ENCODE results near the gene BUD13.
"Not testable (repeated sequence)": the region's sequence is repeated elsewhere in the genome, so short reads cannot be mapped to it uniquely, and the experiment has no call there.

The BUD13 gene, protein sequence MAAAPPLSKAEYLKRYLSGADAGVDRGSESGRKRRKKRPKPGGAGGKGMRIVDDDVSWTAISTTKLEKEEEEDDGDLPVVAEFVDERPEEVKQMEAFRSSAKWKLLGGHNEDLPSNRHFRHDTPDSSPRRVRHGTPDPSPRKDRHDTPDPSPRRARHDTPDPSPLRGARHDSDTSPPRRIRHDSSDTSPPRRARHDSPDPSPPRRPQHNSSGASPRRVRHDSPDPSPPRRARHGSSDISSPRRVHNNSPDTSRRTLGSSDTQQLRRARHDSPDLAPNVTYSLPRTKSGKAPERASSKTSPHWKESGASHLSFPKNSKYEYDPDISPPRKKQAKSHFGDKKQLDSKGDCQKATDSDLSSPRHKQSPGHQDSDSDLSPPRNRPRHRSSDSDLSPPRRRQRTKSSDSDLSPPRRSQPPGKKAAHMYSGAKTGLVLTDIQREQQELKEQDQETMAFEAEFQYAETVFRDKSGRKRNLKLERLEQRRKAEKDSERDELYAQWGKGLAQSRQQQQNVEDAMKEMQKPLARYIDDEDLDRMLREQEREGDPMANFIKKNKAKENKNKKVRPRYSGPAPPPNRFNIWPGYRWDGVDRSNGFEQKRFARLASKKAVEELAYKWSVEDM
- 19.5 to 43.0 (median 38.4) reads per million in 3 experiments for total RNA-seq

DNA sequence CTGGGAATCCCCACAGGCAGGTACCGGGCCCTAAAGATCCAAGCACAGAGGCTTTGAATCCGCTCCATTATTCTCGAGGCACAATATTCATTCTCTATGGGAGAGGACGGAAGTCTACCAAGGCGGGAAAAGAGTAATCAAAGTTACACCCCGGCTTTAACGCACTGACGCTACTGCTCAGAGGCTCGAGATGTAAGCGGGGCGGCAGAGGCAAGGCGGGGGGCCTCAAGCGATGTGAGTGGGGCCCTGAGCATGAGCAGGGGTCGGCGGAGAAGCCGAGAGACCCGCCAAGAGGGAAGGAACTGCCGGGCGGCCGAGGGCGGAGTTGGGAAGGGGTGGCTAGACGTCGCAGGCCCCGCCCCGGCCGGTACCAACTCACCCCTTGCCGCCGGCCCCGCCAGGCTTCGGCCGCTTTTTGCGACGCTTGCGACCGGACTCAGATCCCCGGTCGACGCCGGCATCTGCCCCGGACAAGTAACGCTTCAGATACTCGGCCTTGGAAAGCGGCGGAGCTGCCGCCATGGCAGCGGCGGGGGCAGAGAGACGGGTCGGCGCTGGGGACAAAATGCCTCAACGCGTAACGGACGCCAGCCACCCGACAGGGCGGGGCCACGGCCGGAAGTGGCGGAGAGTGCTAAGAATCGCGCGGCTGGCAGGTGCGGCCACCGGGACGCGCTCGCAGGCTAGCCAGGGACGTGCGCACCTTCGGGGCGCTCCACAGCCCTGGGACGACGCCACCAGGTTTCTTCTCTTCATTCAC lies at the start of gene BUD13:
Gene BUD13, minus strand, starts transcription at position 545 of the 760 bp plus-strand sequence. Its CDS starts 23 bp downstream, at position 522.
- DNase-seq: peak; percentile 92

DNA sequence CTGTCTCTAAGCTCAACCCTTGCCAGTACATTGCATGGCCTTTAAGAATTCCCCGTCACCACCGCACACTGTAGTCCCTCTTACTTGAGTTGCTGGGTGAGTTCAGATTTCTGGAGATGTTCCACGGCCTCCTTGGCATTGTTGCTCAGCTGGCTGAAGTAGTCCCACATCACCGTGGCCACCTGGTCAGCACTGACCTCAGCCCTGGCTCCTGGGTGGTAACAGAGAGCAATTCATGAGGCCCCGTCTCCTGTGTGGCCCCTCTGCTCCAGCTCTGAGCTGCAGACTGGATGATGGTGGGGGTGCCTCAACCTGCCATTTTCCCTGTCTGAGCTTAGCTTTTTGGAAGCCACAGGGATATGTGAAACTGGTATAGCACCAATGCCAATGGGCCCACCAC lies 49.8 kb upstream of the BUD13 start:
- no peak for DNase-seq

DNA sequence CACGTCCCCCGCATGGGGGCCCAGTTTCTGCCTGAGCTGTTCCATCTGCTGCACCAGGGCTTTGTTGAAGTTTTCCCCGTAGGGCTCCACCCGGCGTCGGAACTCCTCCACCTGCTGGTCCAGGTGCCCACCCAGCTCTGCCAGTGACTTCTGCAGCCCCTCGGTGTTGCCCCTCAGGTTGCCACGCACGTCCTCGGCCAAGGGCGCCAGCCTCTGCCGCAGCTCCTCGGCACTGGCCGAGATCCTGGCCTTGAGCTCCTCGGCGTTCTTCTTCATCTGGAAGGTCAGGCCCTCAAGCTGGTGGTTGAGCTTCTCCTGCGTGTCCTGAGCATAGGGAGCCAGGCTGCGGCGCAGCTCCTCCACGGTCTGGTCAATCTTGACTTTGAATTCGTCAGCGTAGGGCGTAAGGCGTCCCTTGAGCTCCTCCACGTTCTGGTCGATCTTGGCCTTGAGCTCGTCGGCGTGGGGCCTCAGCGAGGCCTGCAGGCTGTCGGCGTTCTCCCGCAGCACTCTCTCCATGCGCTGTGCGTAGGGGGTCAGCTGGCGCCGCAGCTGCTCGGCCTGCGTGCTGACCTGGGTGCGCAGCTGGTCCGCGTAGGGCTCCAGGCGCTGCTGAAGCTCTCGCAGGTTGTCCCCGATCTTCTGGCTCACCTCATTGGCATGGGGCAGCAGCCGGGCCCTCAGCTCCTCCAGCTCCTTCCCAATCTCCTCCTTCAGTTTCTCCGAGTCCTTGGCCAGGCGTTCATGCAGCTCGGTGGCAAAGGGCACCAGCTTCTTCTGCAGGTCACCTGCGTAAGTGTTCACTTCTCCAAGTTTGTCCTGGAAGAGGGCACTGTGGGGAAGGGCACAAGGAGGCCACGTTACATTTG lies 48.5 kb upstream of the BUD13 start:
- DNase-seq: no peak

DNA sequence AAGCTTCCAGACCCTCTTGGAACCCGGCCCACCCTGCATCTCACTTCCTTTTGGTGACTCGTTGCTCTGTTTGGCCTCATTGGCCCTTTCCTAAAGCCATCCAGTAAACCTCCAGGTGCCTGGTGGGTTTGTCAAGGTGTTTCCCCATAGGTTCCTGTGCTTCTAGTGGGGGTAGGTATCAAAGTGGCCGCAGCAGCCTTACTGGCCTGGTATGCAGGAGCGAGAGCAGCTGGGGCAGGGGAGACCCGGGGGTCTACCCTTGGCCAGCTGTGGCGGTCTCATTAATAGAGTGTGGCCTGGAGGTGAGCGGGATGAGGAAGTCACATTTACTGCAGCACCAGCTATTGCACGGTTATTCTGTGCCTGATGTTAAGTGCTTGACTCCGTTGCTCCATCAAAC lies 46.3 kb upstream of the BUD13 start:
- DNase-seq: no peak

DNA sequence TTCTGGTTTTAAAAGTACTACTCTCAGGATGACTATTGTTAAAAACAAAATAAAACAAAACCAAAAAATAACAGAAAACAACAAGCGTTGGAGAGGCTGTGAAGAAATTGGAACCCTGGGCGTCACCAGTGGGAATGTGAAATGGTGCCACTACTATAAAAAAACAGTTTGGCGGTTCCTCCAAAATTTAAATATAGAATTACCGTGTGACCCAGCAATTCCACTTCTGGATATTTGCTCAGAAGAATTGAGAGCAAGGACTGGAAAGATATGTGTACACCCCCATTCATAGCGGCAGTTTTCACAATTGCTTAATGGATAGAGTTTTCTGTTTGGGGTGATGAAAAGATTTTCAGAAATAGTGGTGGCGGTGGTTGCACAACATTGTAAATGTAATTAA lies 41.7 kb upstream of the BUD13 start:
- DNase-seq: no peak

DNA sequence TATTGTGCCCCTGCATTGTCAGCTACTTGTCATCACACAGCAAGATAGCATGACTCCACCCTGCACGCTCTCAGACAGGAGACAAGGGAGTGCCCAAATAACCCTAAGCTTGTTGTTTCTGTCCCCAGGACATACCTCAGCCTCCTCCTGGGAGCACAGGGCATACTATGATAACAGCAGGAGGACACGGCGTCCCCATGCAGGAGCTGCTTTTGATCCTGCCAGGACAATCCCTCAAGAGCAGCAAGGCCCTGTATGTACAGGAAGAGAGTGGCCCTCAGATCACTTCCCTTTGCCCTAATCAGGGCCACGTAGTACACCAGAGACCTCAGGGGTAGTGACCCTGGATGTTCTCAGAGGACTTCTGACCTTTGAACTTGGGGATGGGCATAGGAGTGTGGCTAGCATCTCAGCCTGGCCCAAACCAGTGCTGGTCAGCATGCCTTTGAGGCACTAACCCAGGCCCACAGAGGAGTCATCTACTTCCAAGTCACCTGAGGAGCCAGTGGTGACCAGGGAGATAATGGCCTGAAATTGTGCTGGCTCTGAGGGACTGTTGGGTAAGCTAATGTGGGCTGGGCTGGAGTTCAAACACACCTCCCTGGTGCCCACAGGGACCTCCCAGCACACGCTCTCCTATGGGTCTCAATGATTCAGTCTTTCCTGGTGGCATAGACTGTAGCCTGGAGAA lies 41.1 kb upstream of the BUD13 start:
- no peak for DNase-seq

DNA sequence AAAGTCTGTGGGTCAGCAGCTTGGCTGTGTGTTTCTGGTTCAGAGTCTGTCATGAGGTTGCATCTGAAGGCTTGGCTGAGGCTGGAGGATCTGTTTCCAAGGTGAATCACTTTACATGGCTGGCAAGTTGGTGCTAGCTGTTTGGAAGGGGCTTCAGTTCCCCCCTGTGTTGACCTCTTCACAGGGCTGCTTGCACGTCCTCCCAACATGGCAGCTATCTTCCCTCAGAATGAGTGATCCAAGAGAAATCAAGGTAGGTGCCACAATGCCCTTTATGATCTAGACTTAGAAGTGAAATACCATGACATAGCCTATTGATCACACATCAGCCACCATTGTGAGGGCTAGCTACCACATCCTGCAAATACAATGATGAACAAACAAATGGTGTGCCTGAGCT lies 40.4 kb upstream of the BUD13 start:
- no peak for DNase-seq

DNA sequence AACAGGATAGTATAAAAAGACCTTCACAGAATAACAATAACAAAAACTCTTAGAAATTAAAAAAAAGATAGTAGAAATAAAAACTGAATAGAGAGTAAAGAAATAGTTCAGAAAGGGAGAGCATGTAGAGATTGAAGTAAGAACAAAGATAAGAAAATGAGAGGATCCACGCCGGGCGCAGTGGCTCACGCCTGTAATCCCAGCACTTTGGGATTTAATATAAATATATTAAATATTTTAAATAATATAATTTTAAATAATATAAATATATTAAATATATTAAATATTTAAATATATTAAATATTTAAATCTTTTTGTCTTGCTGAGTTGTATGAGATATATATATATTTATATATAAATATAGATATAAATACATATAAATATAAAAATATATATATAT lies 39.3 kb upstream of the BUD13 start:
- DNase-seq: no peak

DNA sequence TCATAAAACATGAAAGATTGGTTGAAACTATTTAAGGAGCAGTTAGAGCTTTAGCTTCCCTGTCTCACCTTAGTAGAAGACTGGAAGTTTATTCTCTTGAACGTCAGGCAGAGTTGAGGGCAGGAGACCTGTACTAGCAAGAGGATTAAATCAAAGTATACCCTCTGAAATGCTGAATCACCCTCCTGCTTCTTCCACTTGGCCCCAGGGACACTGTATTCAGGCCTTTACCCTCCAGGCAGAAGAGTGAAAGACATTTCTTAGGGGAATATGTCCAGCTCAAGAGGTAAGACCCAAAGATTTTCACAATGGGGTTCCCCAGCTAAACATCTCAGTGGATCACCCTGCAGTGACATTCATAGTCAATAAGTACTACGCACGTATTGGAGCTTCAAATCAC lies 38.4 kb upstream of the BUD13 start:
- no peak for DNase-seq

DNA sequence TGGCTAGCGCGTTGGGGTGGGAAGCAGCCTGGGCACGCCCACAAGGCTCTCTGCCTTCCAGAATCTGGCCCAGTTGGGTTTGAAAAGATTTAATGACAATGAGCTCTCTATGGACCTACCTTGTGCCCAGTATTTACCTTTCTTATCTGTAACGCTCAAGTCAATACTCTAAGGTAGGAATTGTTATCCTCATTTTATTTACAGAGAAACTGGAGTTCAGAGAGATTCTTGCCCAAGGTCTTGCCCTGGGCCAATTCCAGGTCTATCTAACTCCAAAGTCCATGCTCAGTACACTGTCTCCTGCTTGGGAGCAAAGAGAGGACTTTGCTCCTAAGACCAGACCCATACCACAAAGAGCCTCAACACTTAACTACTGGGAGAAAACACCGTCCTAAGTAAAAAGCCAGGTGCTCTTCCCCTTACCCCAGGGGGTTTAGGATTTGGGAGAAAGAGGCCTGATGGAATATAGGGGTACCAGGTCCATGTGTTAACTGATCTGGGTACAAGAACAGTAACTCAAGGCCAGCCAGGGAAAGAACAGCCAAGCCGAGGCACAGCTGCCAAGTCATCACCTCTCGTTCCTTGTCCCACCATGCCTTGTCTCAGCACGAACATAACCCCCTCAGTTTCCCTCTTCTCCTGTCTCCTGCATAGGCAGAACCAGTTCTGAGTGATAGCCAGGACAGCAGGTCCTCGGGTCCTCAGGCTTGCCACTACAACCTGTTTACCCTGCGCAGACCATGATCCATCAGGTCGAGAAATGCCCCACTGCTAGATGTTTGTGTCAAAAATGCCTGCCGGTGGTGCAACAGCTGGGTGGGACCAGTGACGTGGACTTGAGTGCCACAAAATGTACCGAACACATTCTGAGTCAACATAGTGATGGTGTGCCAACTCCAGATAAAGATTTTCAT lies 35.7 kb upstream of the BUD13 start:
- DNase-seq: no peak

DNA sequence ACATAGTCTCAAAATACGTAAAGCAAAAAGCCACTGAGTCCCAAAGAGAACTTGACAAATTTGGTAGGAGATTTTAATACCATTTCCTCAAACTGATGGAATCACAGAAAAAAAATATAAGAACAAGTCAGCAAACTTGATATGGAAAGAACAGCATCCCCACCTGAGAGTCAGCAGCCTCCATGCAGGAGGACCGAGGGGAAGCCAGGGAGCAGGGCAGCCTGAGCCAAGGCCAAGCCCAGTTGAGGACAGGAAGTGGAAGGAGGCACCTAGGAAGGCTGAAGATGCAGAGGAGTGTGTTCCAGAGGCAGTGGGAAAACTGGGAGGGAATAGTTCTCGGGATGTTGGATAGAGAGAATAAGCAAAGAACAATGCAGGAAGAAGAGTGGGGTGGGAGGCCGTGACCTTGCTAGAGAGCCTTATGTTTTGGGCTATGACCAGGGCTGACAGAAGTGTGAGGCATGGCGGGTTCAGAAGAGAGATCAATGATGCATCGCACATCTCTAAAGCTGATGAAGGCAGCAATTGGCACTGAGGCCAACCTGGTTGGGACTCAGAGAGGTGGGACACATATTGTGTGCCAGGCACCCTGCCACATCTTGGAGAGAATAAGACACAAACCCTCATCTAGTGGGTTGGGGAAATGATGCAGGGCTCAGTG lies 34.9 kb upstream of the BUD13 start:
- DNase-seq: no peak

DNA sequence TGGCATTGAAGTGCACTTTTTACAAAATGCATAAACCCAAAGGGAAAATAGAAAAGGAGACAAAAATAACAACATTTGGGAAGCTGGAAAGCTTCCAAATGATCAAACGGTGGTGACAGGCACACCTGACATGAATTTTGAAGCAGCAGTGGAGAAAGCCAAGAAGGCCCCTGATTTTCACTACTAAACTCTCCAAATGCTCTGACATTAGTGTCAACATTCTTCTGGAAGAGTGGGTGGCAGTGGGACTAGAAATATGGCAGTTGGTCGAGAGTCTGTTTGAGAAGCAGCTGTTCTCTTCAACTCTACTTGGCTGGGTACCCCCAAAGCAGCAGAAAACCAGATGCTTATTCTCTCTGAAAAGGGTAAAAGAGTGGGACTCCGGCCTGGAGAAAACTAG lies 31.2 kb upstream of the BUD13 start:
- DNase-seq: no peak

DNA sequence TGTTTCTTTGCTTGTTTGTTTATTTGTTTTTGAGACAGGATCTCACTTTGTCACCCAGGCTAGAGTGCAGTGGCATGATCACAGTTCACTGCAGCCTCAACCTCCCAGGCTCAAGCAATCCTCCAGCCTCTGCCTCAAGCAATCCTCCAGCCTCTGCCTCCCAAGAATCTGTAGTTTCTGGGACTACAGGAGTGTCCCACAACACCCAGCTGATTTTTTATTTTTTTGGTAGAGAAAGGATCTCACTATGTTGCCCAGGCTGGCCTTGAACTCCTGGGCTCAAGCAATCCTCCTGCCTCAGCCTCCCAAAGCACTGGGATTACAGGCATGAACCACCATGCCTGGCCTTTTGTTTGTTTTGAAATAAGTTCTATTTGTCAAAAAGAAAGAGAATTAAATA lies 28.9 kb upstream of the BUD13 start:
- DNase-seq: not testable (repeated sequence)

DNA sequence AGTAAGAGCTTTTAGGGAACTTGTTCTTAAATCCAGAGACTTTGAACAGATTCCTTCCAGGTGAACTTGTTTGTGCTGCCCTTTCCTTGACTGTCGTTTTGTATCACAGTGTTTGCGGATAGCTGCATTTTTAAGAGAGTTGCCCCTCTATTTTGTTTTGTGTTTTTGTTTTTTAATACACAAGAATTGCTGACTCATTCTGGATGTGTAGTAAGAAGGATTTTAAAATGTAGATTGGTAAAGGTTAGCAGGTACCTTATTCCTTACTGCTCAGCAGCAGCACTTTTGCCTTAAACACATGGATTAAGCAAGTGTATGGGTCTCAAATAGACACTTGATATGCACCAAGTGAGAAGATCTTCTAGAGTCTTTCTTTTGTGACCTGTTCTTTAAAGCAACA lies 27.8 kb upstream of the BUD13 start:
- no peak for DNase-seq

DNA sequence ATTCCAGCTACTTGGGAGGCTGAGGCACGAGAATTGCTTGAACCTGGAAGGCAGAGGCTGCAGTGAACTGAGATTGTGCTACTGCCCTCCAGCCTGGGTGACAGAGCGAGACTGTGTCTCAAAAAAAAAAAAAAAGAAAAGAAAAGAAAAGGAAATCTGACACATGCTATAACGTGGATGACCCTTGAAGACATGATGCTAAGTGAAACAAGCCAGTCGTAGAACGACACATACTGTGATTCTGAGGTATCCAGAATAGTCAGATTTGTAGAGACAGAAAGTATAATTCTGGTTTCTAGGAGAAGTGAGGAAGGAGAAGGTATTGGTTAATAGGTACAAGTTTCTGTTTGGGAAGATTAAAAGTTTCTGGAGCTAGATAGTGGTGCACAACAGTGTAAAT lies 25.6 kb upstream of the BUD13 start:
- no peak for DNase-seq

DNA sequence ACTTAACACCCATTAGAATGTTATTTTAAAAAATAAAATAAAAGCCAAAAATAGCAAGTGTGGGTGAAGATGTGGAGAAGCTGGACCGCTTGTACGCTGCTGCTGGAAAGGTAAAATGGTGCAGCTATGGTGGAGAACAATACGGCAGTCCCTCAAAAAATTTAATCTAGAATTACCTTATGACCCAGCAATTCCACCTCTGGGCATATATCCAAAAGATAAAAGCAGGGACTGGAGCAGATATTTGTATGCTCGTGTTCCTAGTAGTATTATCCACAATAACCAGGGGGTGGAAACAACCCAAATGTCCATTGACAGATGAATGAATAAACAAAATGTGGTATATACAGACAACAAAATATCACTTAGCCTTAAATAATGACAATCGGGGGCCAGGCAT lies 25.0 kb upstream of the BUD13 start:
- DNase-seq: no peak

DNA sequence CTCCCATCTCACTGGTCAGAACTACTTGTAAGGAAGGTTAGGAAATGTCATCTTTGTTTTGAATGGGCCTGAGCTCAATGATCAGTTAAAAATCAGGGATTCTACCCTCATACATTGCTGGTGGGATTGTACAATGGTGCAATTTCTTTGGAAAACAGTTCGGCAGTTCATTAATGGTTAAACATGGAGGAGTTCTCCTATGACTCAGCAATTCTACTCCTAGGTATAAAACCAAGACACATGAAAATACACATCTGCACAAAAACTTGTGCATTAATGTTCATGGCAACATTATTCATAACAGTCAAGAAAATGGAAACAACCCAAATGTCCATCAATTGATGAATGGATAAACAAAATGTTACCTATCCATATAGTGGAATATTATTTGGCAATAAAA lies 23.8 kb upstream of the BUD13 start:
- DNase-seq: no peak

DNA sequence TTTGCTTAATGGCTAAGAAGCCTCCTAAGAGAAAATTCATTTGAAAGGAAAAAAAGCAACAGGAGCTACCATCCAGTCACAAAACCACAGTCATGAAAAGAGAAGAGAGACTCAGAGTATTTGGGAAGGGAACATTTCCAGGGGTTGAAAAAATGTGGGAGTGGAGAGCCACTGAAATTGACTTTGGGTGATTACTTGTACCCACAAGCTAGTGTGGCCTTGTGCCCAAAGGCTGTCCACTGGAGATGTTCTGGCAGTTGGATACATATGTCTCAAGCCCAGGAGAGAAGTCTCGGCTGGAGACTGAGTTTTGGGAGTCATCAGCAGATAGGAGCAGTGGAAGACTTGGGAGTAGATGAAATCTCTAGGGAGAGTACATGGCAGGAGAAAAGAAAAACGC lies 22.1 kb upstream of the BUD13 start:
- DNase-seq: no peak

DNA sequence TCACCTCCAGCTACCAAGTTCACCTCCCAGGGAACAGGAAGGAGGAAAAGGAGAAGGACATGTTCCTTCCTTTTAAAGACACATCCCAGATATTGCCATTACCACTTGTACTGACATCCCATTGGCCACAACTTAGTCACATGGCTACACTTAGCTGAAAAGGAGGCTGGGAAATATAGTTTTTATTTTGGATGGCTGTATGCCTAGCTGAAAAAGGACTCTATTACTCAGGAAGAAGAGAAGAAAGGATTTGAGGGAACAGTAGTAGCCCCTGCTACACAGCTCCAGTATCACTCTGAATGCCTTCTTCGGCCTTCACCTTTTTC lies 20.9 kb upstream of the BUD13 start:
- DNase-seq: no peak

Data from central memory CD4-positive, alpha-beta T cell (primary cell).